Esophagus muscularis mucosa (tissue), 4 donors: ENCODE data around the gene DDX24. TPM values are rescaled to one million over a fixed set of nuclear protein-coding genes. Genes with fewer than 3 reads are reported as not detected.

Source experiments
- DNase-seq: peaks from one replicate; pipeline ENCODE4 v3.0.0-alpha.2; 2017; ENCODE audit errors: extremely low spot score
- H3K27ac ChIP-seq, 4 donors: fragments of 200-600 bp; sonication (generic); replicated peaks in 1 of 4; 1 replicate in 3 of 4; 2 replicates in 1 of 4; pipeline ENCODE4 v1.5.1; 2016 to 2019; ENCODE audit warnings: mild to moderate bottlenecking in 1 of 4
- H3K27me3 ChIP-seq, 4 donors: fragments of 200-600 bp; sonication (generic); one replicate each; pipeline versions ENCODE4 v1.5.1 to v1.6.0; 2016 to 2019
- H3K36me3 ChIP-seq, 4 donors: fragments of 200-600 bp; sonication (generic); one replicate each; pipeline ENCODE4 v1.5.1; 2016 to 2019
- H3K4me1 ChIP-seq, 4 donors: fragments of 200-600 bp; sonication (generic); one replicate each; pipeline ENCODE4 v1.5.1; 2016 to 2019
- H3K4me3 ChIP-seq, 4 donors: fragments of 200-600 bp; sonication (generic); 1 replicate in 2 of 4; 2 replicates in 2 of 4; pipeline ENCODE4 v1.5.1; 2016 to 2019; ENCODE audit warnings: mild to moderate bottlenecking in 4 of 4, moderate library complexity in 1 of 4
- H3K9me3 ChIP-seq, 4 donors: fragments of 200-600 bp; sonication (generic); 1 replicate in 3 of 4; 2 replicates in 1 of 4; pipeline ENCODE4 v1.5.1; 2016 to 2019
- EP300 ChIP-seq: sonication (generic); formaldehyde crosslinking; IDR thresholded peaks from one replicate; pipeline ENCODE4 v1.6.1; 2017; ENCODE audit warnings: antibody characterized with exemption
- POLR2A ChIP-seq: fragments of 450-650 bp; IDR thresholded peaks from one replicate; pipeline ENCODE4 v1.6.1; 2017; ENCODE audit warnings: antibody characterized with exemption, moderate library complexity, mild to moderate bottlenecking, low read depth
- POLR2AphosphoS5 ChIP-seq, 2 donors: sonication (generic); formaldehyde crosslinking; IDR thresholded peaks; one replicate each; pipeline ENCODE4 v1.6.1; 2017; ENCODE audit warnings: antibody characterized with exemption in 2 of 2
- WGBS: methylation state at CpG from one replicate; pipeline ENCODE4 v1.1.5; 2018; 5-methylcytosine and 5-hydroxymethylcytosine counted together
- intact Hi-C: fragments of 100-400 bp; cut with DNase I; formaldehyde crosslinking; loops from one replicate; pipeline ENCODE4 v1.15.1; 2023
- total RNA-seq, 4 donors: library from RNA; depleted of rRNA; stranded (reverse); fragments of >200 nt; gene quantifications; one replicate each; pipeline versions ENCODE4 v1.1.0 to v1.2.1, GENCODE V29; 2016
- TF ChIP-seq, protein P1 (sequence below), 3 experiments: fragments of 200-600 bp in 2 of 3; fragments of 450-650 bp in 1 of 3; sonication (generic) in 2 of 3; IDR thresholded peaks; one replicate each; pipeline ENCODE4 v1.5.1; 2017 to 2019; ENCODE audit warnings: antibody characterized with exemption in 3 of 3, mild to moderate bottlenecking in 2 of 3, moderate library complexity in 1 of 3

The DDX24 gene
- total RNA-seq, 4 donors from 2014 or later, result 142 to 215 (median 176) TPM

DNA sequence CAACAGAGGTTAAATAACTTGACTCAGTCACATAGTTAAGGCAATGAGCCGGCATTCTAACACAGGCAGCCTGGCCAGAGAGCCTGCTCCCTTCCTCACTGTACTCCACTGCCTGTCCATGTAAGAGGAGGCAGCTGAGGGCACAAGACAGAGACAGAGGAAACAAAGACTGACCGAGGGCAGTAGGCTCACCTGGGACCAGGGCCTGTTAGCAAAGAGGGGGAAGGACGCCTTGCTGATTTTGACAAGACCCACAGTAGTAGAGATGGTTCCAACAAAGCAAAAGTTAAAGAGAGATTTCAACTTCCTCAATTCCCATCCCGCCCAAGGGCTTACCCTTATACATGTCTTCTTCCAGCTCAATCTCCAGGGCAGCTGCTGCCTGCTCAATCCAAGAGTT is 28.3 kb downstream of the DDX24 start:
- WGBS, result 85% methylated on average over 4 of the region's 4 CpGs
- DNase-seq, result peak; percentile 57
- no peak overlapping the region for H3K4me3 ChIP-seq
- H3K27ac ChIP-seq, result no peak overlapping the region
- H3K27me3 ChIP-seq, result no peaks in the 10 kb centered on the region
- no peaks in the 10 kb centered on the region for H3K9me3 ChIP-seq
- H3K36me3 ChIP-seq, result peaks cover 76 to 100% (median 97%) of the 10 kb centered on the region in 4 donors
- TF ChIP-seq POLR2A, result no peak
- no peak for TF ChIP-seq POLR2AphosphoS5 (IDR thresholded peaks at IDR 0.05)
- no peak for TF ChIP-seq EP300
- TF ChIP-seq, protein P1, sequence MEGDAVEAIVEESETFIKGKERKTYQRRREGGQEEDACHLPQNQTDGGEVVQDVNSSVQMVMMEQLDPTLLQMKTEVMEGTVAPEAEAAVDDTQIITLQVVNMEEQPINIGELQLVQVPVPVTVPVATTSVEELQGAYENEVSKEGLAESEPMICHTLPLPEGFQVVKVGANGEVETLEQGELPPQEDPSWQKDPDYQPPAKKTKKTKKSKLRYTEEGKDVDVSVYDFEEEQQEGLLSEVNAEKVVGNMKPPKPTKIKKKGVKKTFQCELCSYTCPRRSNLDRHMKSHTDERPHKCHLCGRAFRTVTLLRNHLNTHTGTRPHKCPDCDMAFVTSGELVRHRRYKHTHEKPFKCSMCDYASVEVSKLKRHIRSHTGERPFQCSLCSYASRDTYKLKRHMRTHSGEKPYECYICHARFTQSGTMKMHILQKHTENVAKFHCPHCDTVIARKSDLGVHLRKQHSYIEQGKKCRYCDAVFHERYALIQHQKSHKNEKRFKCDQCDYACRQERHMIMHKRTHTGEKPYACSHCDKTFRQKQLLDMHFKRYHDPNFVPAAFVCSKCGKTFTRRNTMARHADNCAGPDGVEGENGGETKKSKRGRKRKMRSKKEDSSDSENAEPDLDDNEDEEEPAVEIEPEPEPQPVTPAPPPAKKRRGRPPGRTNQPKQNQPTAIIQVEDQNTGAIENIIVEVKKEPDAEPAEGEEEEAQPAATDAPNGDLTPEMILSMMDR (IDR thresholded peaks at IDR 0.05), result no peak
- intact Hi-C loops, result loop anchor here (2.0 to 5.0 kb wide), 2 partner anchors 22 to 85 kb away; no protein-coding TSS in a partner anchor
- peaks cover 30 to 38% (median 32%) of the 10 kb centered on the region in 4 donors for H3K4me1 ChIP-seq

DNA sequence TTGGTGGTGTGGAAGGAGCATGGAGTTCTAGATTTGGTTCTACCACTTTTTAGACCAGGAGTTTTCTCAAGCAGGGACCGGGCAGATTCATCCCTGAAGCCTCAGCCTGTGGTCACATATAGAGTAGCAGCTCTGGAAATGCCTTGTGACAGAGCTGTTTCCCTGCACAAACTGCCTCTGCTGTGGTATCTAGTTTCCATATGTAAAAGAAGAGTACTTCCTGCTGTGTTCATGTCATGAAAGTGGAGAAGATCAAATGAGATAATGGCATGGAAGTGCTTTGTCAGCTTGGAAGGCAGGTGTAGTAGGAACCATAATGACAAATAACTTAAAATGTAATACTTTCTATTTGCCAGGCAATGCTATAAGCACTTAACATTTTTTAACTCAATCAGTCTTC is 28.8 kb downstream of the DDX24 start:
- intact Hi-C loops, result loop anchor here (2.0 to 5.0 kb wide), 2 partner anchors 23 to 85 kb away; no protein-coding TSS in a partner anchor
- TF ChIP-seq POLR2A, result no peak
- TF ChIP-seq, protein P1 (IDR thresholded peaks at IDR 0.05), result no peak
- TF ChIP-seq EP300, result no peak
- TF ChIP-seq POLR2AphosphoS5 (IDR thresholded peaks at IDR 0.05), result no peak
- no CpG with 5 or more reads among the region's 1 CpG for WGBS
- Histone ChIP-seq H3K4me3 (no peak overlapping the region), H3K9me3 (no peaks in the 10 kb centered on the region), H3K27ac (no peak overlapping the region), H3K4me1 (peaks cover 28 to 36% (median 31%) of the 10 kb centered on the region in 4 donors), H3K36me3 (peaks cover 75 to 100% (median 97%) of the 10 kb centered on the region in 4 donors), H3K27me3 (no peaks in the 10 kb centered on the region)
- no peak for DNase-seq

DNA sequence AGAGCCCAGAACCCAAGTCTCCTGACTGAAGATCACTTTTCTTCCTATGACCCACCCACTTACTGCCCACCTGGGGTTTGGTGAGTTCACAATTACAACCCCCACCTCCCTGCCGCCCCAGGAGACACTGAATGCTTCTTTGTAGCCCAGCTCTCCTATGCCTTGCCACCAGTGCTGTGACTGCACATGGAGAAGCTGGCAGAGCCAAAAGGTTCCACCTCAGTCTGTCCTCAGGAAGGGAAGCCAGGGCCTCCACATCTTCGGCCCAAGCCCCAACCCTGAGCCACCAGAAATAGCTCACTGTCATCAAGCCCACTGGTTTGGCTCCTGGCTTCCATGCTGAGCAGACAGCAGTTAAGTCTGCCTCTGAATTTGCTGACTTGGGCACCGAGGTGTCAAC is 29.2 kb downstream of the DDX24 start:
- H3K27ac ChIP-seq, result peak overlapping the region; percentile 4 to 46 (median 14)
- H3K4me1 ChIP-seq, result peaks cover 25 to 32% (median 31%) of the 10 kb centered on the region in 4 donors
- DNase-seq, result peak; percentile 87
- intact Hi-C loops, result loop anchor here (2.0 to 5.0 kb wide), 2 partner anchors 23 to 86 kb away; no protein-coding TSS in a partner anchor
- 68% methylated on average over 2 of the region's 3 CpGs for WGBS
- no peaks in the 10 kb centered on the region for H3K27me3 ChIP-seq
- H3K9me3 ChIP-seq, result no peaks in the 10 kb centered on the region
- TF ChIP-seq EP300 (no peak), POLR2AphosphoS5 (IDR thresholded peaks at IDR 0.05) (no peak), POLR2A (no peak)
- TF ChIP-seq, protein P1 (IDR thresholded peaks at IDR 0.05), result no peak
- peaks cover 70 to 100% (median 97%) of the 10 kb centered on the region in 4 donors for H3K36me3 ChIP-seq
- H3K4me3 ChIP-seq, result no peak overlapping the region

DNA sequence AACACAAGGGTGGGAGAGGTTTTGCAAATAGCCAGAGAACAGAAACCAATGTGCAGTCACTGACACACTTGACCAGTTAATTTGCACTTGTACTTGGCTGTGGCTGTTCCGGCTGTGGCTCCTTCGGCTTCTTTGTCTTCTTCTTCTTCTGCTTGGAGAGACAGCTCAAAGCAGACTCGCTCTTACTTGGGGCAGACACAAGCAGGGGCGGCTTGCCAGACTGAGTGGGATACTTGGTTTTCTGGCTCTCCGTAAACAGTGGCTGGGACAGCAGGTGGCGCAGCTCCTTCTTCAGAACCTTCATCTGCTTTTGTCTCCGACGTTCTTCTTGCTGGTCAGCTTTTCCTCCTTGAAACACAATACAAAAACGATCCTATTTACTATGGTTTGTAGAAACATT is 29.9 kb downstream of the DDX24 start:
- Histone ChIP-seq H3K4me3 (no peak overlapping the region), H3K4me1 (peaks cover 20 to 32% (median 31%) of the 10 kb centered on the region in 4 donors), H3K27me3 (no peaks in the 10 kb centered on the region), H3K9me3 (no peaks in the 10 kb centered on the region), H3K36me3 (peaks cover 64 to 100% (median 97%) of the 10 kb centered on the region in 4 donors), H3K27ac (peak overlapping the region in 3 of 4 donors; percentile 14 to 46 (median 33))
- intact Hi-C loops, result loop anchor here (5.0 kb wide), 1 partner anchor 86 kb away; no protein-coding TSS in a partner anchor
- 29% methylated on average over 9 of the region's 9 CpGs for WGBS
- TF ChIP-seq, protein P1 (IDR thresholded peaks at IDR 0.05), result peak; percentile 41 to 54 (median 51)
- no peak for TF ChIP-seq EP300
- no peak for TF ChIP-seq POLR2AphosphoS5 (IDR thresholded peaks at IDR 0.05)
- TF ChIP-seq POLR2A, result no peak
- DNase-seq, result peak; percentile 92
